ENCODE data around the gene PCA3. TPM values are rescaled to one million over a fixed set of nuclear protein-coding genes. Genes with fewer than 3 reads are reported as not detected.
"Not testable (repeated sequence)": the region's sequence is repeated elsewhere in the genome, so short reads cannot be mapped to it uniquely, and the experiment has no call there.

PCA3 gene
- total RNA-seq, 2 experiments from 2014 or later, result not detected

- no peaks in the 10 kb centered on the region for H3K36me3 Mint-ChIP-seq
Observed at GRCh38 chr9:76738402-76738801, 25.8 kb upstream of the PCA3 start.

GRCh38 chr9:76741524-76741923 is 22.7 kb upstream of the PCA3 start:
- no peaks in the 10 kb centered on the region for H3K36me3 Mint-ChIP-seq
- peaks cover 16% of the 10 kb centered on the region for H3K27me3 Mint-ChIP-seq
- H3K4me3 Mint-ChIP-seq, result no peak overlapping the region
- H3K27ac Mint-ChIP-seq, result no peak overlapping the region
- H3K9me3 Mint-ChIP-seq, result peaks cover 13% of the 10 kb centered on the region
- H3K4me1 Mint-ChIP-seq, result no peaks in the 10 kb centered on the region
- DNase-seq, result no peak

More at GRCh38 chr9:76738402-76738801, 25.8 kb upstream of the PCA3 start:
- Mint-ChIP-seq H3K27ac (no peak overlapping the region), H3K4me3 (no peak overlapping the region), H3K9me3 (peaks cover 8% of the 10 kb centered on the region), H3K4me1 (no peaks in the 10 kb centered on the region), H3K27me3 (peaks cover 14% of the 10 kb centered on the region)
- no peak for DNase-seq

DNA sequence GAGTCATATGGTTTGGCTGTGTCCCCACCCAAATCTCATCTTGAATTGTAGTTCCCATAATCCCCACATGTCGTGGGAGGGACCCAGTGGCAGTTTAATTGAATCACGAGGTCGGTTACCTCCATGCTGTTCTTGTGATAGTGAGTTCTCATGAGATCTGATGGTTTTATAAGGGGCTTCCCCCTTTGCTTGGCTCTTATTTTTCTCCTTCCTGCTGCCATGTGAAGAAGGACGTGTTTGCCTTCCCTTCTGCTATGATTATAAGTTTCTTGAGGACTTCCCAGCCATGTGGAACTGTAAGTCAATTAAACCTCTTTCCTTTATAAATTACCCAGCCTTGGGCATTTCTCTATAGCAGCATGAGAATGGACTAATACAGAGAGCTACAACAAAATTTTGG is 21.3 kb upstream of the PCA3 start:
- H3K4me1 Mint-ChIP-seq, H3K36me3 Mint-ChIP-seq, H3K27ac Mint-ChIP-seq, H3K4me3 Mint-ChIP-seq, DNase-seq: not testable (repeated sequence)
- H3K27me3 Mint-ChIP-seq, result peaks cover 16% of the 10 kb centered on the region
- H3K9me3 Mint-ChIP-seq, result peaks cover 13% of the 10 kb centered on the region

DNA sequence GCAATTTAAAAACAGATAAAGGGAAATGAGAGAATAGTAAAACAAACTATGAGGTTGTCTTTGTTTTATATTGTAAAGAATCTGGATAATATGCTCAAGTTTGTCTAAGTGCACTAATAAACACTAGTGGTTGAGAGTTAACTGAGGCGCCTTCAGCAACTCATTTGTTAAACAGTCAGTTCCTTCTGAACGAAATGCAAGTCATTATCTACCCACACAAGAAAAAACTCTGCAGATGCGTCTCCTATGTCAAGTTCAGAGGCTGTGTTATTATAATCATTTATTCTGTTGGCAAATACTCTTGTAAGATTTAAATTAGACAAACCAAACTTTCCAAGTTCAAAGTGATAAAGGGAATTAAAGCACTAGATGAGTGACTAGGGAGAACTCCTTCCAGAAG is 20.3 kb upstream of the PCA3 start:
- Mint-ChIP-seq H3K27me3 (peaks cover 12% of the 10 kb centered on the region), H3K4me3 (no peak overlapping the region), H3K27ac (no peak overlapping the region), H3K36me3 (no peaks in the 10 kb centered on the region), H3K4me1 (no peaks in the 10 kb centered on the region), H3K9me3 (peaks cover 13% of the 10 kb centered on the region)
- DNase-seq, result no peak

- H3K27ac Mint-ChIP-seq, result no peak overlapping the region
- H3K4me3 Mint-ChIP-seq, result no peak overlapping the region
Observed at GRCh38 chr9:76744336-76744735, 19.9 kb upstream of the PCA3 start.

DNA sequence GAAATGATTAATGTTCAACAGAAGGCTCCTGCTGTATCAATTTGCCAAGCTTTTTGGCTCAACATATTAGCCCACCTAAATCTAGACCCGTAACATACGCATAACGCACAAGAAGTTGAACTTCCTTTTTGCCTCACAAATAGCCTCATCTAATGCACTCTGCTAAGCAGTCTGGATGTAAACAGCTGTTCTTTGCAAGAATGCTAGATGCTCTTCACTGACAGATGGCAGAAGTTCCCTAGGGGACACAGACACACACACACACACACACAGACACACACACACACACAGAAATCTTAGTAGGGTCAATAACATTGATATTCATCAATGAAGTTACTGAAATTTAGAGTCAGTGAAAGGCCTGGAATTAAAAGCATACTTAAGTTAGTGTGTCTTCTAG is 13.2 kb upstream of the PCA3 start:
- DNase-seq, result no peak
- no peaks in the 10 kb centered on the region for H3K9me3 Mint-ChIP-seq
- no peaks in the 10 kb centered on the region for H3K36me3 Mint-ChIP-seq
- no peak overlapping the region for H3K4me3 Mint-ChIP-seq
- H3K4me1 Mint-ChIP-seq, result peaks cover 3% of the 10 kb centered on the region
- no peaks in the 10 kb centered on the region for H3K27me3 Mint-ChIP-seq
- H3K27ac Mint-ChIP-seq, result no peak overlapping the region

More at GRCh38 chr9:76744336-76744735, 19.9 kb upstream of the PCA3 start:
- Mint-ChIP-seq H3K4me1 (no peaks in the 10 kb centered on the region), H3K9me3 (peaks cover 13% of the 10 kb centered on the region), H3K36me3 (no peaks in the 10 kb centered on the region), H3K27me3 (peaks cover 12% of the 10 kb centered on the region)
- no peak for DNase-seq

GRCh38 chr9:76756268-76756640 is 8.0 kb upstream of the PCA3 start:
- DNase-seq, result no peak
- H3K27ac Mint-ChIP-seq, result no peak overlapping the region
- no peaks in the 10 kb centered on the region for H3K27me3 Mint-ChIP-seq
- H3K36me3 Mint-ChIP-seq, result no peaks in the 10 kb centered on the region
- H3K9me3 Mint-ChIP-seq, result no peaks in the 10 kb centered on the region
- H3K4me1 Mint-ChIP-seq, result peaks cover 3% of the 10 kb centered on the region
- H3K4me3 Mint-ChIP-seq, result no peak overlapping the region

DNA sequence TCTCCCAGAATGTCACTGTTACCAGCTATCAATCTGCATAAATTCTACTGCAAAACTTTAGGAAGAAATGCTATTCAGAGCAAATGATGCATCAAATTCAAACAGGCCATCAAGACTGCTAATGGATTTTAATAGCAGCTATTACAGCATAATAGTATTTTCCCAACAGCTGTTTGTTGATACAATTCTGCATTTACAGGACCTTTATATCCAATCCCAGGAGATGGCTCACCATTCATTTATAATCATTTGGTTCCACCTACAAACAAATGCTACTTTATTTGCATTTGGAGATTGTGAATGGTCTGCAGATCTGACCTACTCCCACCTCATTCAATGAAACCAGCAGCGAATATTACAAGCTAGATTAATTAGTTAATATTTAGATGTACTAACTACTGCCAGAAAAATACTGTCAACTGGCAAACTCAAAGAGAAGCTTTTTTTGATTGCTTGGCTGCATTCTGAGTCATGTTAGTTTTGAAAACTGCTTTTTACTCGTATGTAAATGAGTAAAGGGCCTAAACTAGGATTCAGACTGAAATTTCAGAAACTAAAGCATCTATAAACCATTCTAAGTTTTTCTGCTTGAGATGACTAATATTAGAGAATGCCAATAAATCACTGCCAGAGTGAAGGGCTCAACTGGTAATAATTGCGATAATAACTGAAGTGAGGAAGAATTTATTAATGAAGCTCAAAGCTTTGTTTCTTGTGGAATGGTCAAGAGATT is 7.1 kb upstream of the PCA3 start:
- no peak overlapping the region for H3K4me3 Mint-ChIP-seq
- H3K4me1 Mint-ChIP-seq, result peaks cover 3% of the 10 kb centered on the region

GRCh38 chr9:76758476-76758875 is 5.8 kb upstream of the PCA3 start:
- Mint-ChIP-seq H3K9me3 (no peaks in the 10 kb centered on the region), H3K4me1 (peaks cover 3% of the 10 kb centered on the region), H3K27me3 (no peaks in the 10 kb centered on the region), H3K4me3 (no peak overlapping the region), H3K27ac (no peak overlapping the region), H3K36me3 (no peaks in the 10 kb centered on the region)
- DNase-seq, result no peak

More for the DNA sequence above, 7.1 kb upstream of the PCA3 start:
- no peak for DNase-seq
- Mint-ChIP-seq H3K36me3 (no peaks in the 10 kb centered on the region), H3K9me3 (no peaks in the 10 kb centered on the region), H3K27ac (no peak overlapping the region), H3K27me3 (no peaks in the 10 kb centered on the region)

DNA sequence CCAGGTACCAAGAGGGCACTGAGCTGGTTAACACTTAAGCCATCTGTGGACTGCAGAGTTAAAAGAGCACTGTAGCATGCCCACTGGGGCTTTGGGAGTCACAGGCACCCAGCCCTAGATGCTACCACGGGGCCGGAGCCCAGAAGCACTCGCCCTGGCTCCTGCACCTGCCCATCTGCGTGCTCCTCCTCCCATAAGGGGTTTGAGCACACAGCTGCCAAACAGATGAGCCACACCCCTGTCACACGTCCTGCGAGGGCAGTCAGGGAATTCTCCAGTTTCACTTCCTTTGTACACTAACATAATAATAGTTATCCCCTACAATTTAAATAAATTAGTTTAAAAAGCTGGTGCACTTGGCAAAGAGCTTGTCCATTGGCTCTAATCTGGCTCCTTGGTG is 4.5 kb upstream of the PCA3 start:
- DNase-seq, result no peak
- Mint-ChIP-seq H3K36me3 (no peaks in the 10 kb centered on the region), H3K27ac (no peak overlapping the region), H3K27me3 (no peaks in the 10 kb centered on the region), H3K9me3 (no peaks in the 10 kb centered on the region), H3K4me3 (no peak overlapping the region), H3K4me1 (peaks cover 3% of the 10 kb centered on the region)

- H3K9me3 Mint-ChIP-seq, result no peaks in the 10 kb centered on the region
- H3K27me3 Mint-ChIP-seq, result no peaks in the 10 kb centered on the region
- H3K36me3 Mint-ChIP-seq, result no peaks in the 10 kb centered on the region
- DNase-seq, result no peak
- H3K4me3 Mint-ChIP-seq, result no peak overlapping the region
- no peak overlapping the region for H3K27ac Mint-ChIP-seq
- H3K4me1 Mint-ChIP-seq, result no peaks in the 10 kb centered on the region
Observed at GRCh38 chr9:76761448-76761847, 2.8 kb upstream of the PCA3 start.

GRCh38 chr9:76766126-76766525 is 1.9 kb downstream of the PCA3 start:
- H3K27ac Mint-ChIP-seq, result no peak overlapping the region
- H3K4me3 Mint-ChIP-seq, result no peak overlapping the region
- no peak for DNase-seq
- no peaks in the 10 kb centered on the region for H3K36me3 Mint-ChIP-seq
- H3K4me1 Mint-ChIP-seq, result no peaks in the 10 kb centered on the region
- H3K27me3 Mint-ChIP-seq, result no peaks in the 10 kb centered on the region
- no peaks in the 10 kb centered on the region for H3K9me3 Mint-ChIP-seq

GRCh38 chr9:76772686-76773445 is 8.6 kb downstream of the PCA3 start:
- H3K4me1 Mint-ChIP-seq, result peaks cover 2% of the 10 kb centered on the region
- H3K27ac Mint-ChIP-seq, result no peak overlapping the region
- H3K9me3 Mint-ChIP-seq, result no peaks in the 10 kb centered on the region
- H3K27me3 Mint-ChIP-seq, result peaks cover 8% of the 10 kb centered on the region
- no peak for DNase-seq
- H3K4me3 Mint-ChIP-seq, result no peak overlapping the region
- no peaks in the 10 kb centered on the region for H3K36me3 Mint-ChIP-seq

DNA sequence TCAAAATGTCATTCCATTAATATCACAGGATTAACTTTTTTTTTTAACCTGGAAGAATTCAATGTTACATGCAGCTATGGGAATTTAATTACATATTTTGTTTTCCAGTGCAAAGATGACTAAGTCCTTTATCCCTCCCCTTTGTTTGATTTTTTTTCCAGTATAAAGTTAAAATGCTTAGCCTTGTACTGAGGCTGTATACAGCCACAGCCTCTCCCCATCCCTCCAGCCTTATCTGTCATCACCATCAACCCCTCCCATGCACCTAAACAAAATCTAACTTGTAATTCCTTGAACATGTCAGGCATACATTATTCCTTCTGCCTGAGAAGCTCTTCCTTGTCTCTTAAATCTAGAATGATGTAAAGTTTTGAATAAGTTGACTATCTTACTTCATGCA is 20.6 kb downstream of the PCA3 start:
- no peaks in the 10 kb centered on the region for H3K9me3 Mint-ChIP-seq
- H3K36me3 Mint-ChIP-seq, result no peaks in the 10 kb centered on the region
- H3K4me1 Mint-ChIP-seq, result no peaks in the 10 kb centered on the region
- no peak overlapping the region for H3K4me3 Mint-ChIP-seq
- DNase-seq, result no peak
- peaks cover 10% of the 10 kb centered on the region for H3K27me3 Mint-ChIP-seq
- no peak overlapping the region for H3K27ac Mint-ChIP-seq

DNA sequence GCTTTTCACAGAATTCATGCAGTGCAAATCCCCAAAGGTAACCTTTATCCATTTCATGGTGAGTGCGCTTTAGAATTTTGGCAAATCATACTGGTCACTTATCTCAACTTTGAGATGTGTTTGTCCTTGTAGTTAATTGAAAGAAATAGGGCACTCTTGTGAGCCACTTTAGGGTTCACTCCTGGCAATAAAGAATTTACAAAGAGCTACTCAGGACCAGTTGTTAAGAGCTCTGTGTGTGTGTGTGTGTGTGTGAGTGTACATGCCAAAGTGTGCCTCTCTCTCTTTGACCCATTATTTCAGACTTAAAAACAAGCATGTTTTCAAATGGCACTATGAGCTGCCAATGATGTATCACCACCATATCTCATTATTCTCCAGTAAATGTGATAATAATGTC is 21.3 kb downstream of the PCA3 start:
- no peak overlapping the region for H3K27ac Mint-ChIP-seq
- H3K4me3 Mint-ChIP-seq, result no peak overlapping the region
- H3K9me3 Mint-ChIP-seq, result no peaks in the 10 kb centered on the region
- no peaks in the 10 kb centered on the region for H3K36me3 Mint-ChIP-seq
- H3K27me3 Mint-ChIP-seq, result peaks cover 10% of the 10 kb centered on the region
- H3K4me1 Mint-ChIP-seq, result no peaks in the 10 kb centered on the region
- DNase-seq, result no peak

DNA sequence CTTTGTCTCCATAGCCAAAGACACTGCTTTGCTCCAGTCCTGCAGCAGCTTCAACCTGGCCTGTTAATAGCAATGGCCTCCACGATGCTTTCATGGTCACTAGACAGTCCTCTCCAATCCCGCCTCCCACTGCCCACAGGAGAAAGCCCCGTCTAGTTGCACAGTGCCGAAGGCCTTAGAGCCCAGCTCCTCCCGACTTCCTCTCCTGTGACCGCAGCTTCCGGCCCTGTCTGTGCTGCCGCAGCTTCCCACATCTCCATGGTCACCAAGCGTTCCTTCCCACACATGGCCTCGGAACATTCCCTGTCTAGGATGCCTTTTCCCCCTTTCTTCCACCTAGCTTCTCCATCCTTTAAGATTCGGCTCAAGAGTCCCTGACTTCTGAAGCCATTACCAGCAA is 23.4 kb downstream of the PCA3 start:
- no peaks in the 10 kb centered on the region for H3K36me3 Mint-ChIP-seq
- H3K27ac Mint-ChIP-seq, result no peak overlapping the region
- H3K27me3 Mint-ChIP-seq, result peaks cover 5% of the 10 kb centered on the region
- H3K9me3 Mint-ChIP-seq, result no peaks in the 10 kb centered on the region
- no peaks in the 10 kb centered on the region for H3K4me1 Mint-ChIP-seq
- H3K4me3 Mint-ChIP-seq, result no peak overlapping the region
- no peak for DNase-seq
